LNCAP (cell line): ENCODE measurements around the gene KRT84.

Source experiments
- CTCF ChIP-seq: fragments of 450-650 bp; IDR thresholded peaks from 2 replicates; pipeline ENCODE4 v1.5.1; 2017; ENCODE audit warnings: mild to moderate bottlenecking

KRT84 gene

GRCh38 chr12:52417740-52418139 lies 32.3 kb upstream of the KRT84 start:
- TF ChIP-seq CTCF = no peak

GRCh38 chr12:52416795-52417194 lies 31.3 kb upstream of the KRT84 start:
- no peak for TF ChIP-seq CTCF

GRCh38 chr12:52415870-52416750 lies 30.7 kb upstream of the KRT84 start:
- TF ChIP-seq CTCF = no peak

DNA sequence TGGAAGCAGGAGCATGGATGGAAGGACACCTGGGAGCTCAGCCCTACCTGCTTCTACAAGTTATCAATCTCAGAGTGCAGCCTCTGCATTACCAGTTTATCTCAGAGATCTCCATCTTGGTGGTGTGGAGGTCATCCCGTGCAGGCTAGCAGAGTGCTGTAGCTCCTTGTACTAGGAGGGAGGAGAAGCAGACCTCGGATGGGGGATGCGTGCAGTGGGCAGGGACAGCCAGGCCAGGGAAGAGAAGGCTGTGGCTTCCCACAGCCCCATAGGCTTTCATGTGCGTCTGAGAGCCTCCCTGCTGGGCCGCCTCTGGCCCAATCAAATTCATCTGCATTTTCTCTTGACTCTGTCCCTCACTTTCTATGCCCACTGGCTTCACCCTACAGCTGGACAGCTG lies 29.5 kb upstream of the KRT84 start:
- no peak for TF ChIP-seq CTCF

GRCh38 chr12:52413782-52414345 lies 28.4 kb upstream of the KRT84 start:
- no peak for TF ChIP-seq CTCF

GRCh38 chr12:52413202-52413601 lies 27.8 kb upstream of the KRT84 start:
- TF ChIP-seq CTCF = no peak

DNA sequence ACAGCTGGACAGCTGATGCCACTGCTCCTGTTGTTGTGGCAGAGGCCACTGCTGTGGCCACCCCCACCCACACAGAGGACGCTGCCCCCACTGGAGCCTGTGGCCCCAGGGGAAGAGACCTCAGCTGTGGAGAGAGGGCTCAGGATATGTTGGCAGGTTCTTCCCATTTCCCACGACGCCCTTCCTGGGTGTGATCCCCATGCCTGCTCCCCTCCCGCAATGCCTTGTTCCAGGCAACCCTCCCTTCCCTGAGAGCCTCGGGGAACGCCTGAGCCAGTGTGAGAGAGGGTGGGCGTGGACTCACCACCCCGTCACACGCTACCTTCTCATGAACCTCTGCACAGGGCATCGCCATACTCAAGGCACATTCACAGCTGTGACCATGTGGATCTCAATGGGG lies 26.4 kb upstream of the KRT84 start:
- TF ChIP-seq CTCF = no peak
